Measurements from ENCODE around the gene NRXN2. TPM values are rescaled to one million over a fixed set of nuclear protein-coding genes. Genes with fewer than 3 reads are reported as not detected.

Gene NRXN2
- total and polyA plus RNA-seq, 5 donors from 2014 or later, result 0.42 TPM; not detected in 4

GRCh38 chr11:64752175-64752970, 29.4 kb upstream of the NRXN2 start:
- H3K36me3 Mint-ChIP-seq, result peaks cover 18% of the 10 kb centered on the region
- H3K27ac ChIP-seq (ENCODE audit: insufficient read depth, low read length, poor library complexity, severe bottlenecking), result no peak overlapping the region
- H3K27me3 ChIP-seq (ENCODE audit: control insufficient read depth, insufficient read depth, low read length), result no peaks in the 10 kb centered on the region
- H3K27ac Mint-ChIP-seq, result peak overlapping the region in 1 of 3 donors; percentile 55
- DNase-seq (no peak), ATAC-seq (ENCODE audit: low read depth in 2 of 2) (no peak)
- H3K27me3 Mint-ChIP-seq, result no peaks in the 10 kb centered on the region
- H3K36me3 ChIP-seq (ENCODE audit: control insufficient read depth, insufficient read depth, low read length), result peaks cover 9% of the 10 kb centered on the region
- H3K4me3 ChIP-seq (ENCODE audit: low read depth, low read length), result no peak overlapping the region
- peaks cover 10% of the 10 kb centered on the region for H3K4me1 ChIP-seq (ENCODE audit: control insufficient read depth, insufficient read depth, low read length, poor library complexity, severe bottlenecking)
- H3K4me3 Mint-ChIP-seq, result no peak overlapping the region
- no peaks in the 10 kb centered on the region for H3K9me3 ChIP-seq (ENCODE audit: control insufficient read depth in 2 of 2, low read length in 2 of 2)
- peaks cover 0 to 1% (median 0%) of the 10 kb centered on the region in 7 donors for H3K9me3 Mint-ChIP-seq
- peaks cover 5 to 46% (median 10%) of the 10 kb centered on the region in 4 donors for H3K4me1 Mint-ChIP-seq

DNA sequence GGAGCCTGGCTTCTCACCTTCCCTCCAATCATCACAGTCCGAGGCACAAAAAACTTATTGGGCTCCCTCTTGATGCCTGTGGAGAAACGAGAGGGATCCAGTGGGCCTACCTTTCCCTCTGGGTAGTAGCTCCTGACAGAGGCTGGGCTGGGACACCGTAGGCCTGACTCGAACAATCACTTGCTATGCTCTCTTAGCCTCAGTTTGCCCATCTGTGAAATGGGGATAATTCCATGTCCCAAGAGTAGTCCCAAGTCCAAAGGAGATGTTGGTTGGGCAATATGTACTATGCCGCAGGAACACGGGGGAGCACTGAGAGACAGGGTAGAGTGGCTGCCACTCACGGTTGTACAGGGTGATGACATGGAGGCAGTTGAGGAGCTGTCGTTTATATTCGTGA, 28.6 kb upstream of the NRXN2 start:
- no peak overlapping the region for H3K27ac ChIP-seq (ENCODE audit: insufficient read depth, low read length, poor library complexity, severe bottlenecking)
- peaks cover 5 to 49% (median 11%) of the 10 kb centered on the region in 4 donors for H3K4me1 Mint-ChIP-seq
- no peaks in the 10 kb centered on the region for H3K9me3 ChIP-seq (ENCODE audit: control insufficient read depth in 2 of 2, low read length in 2 of 2)
- DNase-seq (no peak), ATAC-seq (ENCODE audit: low read depth in 2 of 2) (no peak)
- peaks cover 16% of the 10 kb centered on the region for H3K36me3 Mint-ChIP-seq
- H3K4me3 ChIP-seq (ENCODE audit: low read depth, low read length), result no peak overlapping the region
- no peaks in the 10 kb centered on the region for H3K27me3 Mint-ChIP-seq
- H3K4me3 Mint-ChIP-seq, result peak overlapping the region in 1 of 4 donors; percentile 69
- no peaks in the 10 kb centered on the region for H3K27me3 ChIP-seq (ENCODE audit: control insufficient read depth, insufficient read depth, low read length)
- H3K36me3 ChIP-seq (ENCODE audit: control insufficient read depth, insufficient read depth, low read length), result peaks cover 9% of the 10 kb centered on the region
- peaks cover 0 to 1% (median 0%) of the 10 kb centered on the region in 7 donors for H3K9me3 Mint-ChIP-seq
- peak overlapping the region in 2 of 3 donors; percentile 5 to 42 for H3K27ac Mint-ChIP-seq
- peaks cover 10% of the 10 kb centered on the region for H3K4me1 ChIP-seq (ENCODE audit: control insufficient read depth, insufficient read depth, low read length, poor library complexity, severe bottlenecking)

- peaks cover 16% of the 10 kb centered on the region for H3K36me3 Mint-ChIP-seq
- no peak for DNase-seq
- no peak for ATAC-seq (ENCODE audit: low read depth in 2 of 2)
- H3K9me3 ChIP-seq (ENCODE audit: control insufficient read depth in 2 of 2, low read length in 2 of 2), result no peaks in the 10 kb centered on the region
- H3K27ac Mint-ChIP-seq, result peak overlapping the region; percentile 80 to 86 (median 83)
- H3K4me1 Mint-ChIP-seq, result peaks cover 5 to 54% (median 14%) of the 10 kb centered on the region in 4 donors
- H3K27ac ChIP-seq (ENCODE audit: insufficient read depth, low read length, poor library complexity, severe bottlenecking), result no peak overlapping the region
- H3K27me3 Mint-ChIP-seq, result no peaks in the 10 kb centered on the region
- H3K9me3 Mint-ChIP-seq, result peaks cover 0 to 1% (median 0%) of the 10 kb centered on the region in 7 donors
- peaks cover 14% of the 10 kb centered on the region for H3K4me1 ChIP-seq (ENCODE audit: control insufficient read depth, insufficient read depth, low read length, poor library complexity, severe bottlenecking)
- no peaks in the 10 kb centered on the region for H3K27me3 ChIP-seq (ENCODE audit: control insufficient read depth, insufficient read depth, low read length)
- peak overlapping the region in 1 of 4 donors; percentile 69 for H3K4me3 Mint-ChIP-seq
- no peak overlapping the region for H3K4me3 ChIP-seq (ENCODE audit: low read depth, low read length)
- H3K36me3 ChIP-seq (ENCODE audit: control insufficient read depth, insufficient read depth, low read length), result peaks cover 9% of the 10 kb centered on the region
Observed at GRCh38 chr11:64751136-64751535, 28.1 kb upstream of the NRXN2 start.

DNA sequence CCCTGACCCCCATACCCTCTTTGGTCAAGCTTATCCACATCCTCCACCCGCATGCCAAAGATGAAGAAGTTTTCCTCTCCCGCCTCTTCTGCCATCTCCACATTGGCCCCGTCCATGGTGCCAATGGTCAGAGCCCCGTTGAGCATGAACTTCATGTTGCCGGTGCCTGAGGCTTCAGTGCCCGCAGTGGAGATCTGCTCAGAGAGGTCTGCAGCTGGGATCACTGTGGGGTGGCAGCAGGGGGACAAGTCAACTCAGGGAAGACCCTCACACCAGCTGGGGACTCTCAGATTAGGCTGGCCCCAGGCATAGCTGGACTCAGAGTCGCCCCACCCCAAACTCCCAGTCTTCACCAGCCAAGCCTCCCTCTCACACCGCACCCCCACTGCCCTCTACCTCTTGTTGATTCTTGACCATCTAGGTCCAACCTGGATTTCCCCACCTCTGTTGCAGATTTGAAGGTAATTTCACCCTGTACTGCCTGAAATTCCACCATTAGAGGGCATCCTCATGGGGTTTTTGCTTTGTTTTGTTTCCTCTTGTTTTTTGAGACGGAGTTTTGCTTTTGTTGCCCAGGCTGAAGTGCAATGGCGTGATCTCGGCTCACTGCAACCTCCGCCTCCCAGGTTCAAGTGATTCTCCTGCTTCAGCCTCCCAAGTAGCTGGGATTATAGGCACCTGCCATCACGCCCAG, 27.5 kb upstream of the NRXN2 start:
- Histone ChIP-seq H3K9me3 (ENCODE audit: control insufficient read depth in 2 of 2, low read length in 2 of 2) (no peaks in the 10 kb centered on the region), H3K36me3 (ENCODE audit: control insufficient read depth, insufficient read depth, low read length) (peaks cover 9% of the 10 kb centered on the region), H3K27ac (ENCODE audit: insufficient read depth, low read length, poor library complexity, severe bottlenecking) (no peak overlapping the region), H3K4me3 (ENCODE audit: low read depth, low read length) (no peak overlapping the region), H3K4me1 (ENCODE audit: control insufficient read depth, insufficient read depth, low read length, poor library complexity, severe bottlenecking) (peaks cover 18% of the 10 kb centered on the region), H3K27me3 (ENCODE audit: control insufficient read depth, insufficient read depth, low read length) (no peaks in the 10 kb centered on the region)
- H3K4me1 Mint-ChIP-seq, result peaks cover 5 to 54% (median 16%) of the 10 kb centered on the region in 4 donors
- DNase-seq (no peak), ATAC-seq (ENCODE audit: low read depth in 2 of 2) (no peak)
- peaks cover 16% of the 10 kb centered on the region for H3K36me3 Mint-ChIP-seq
- H3K27ac Mint-ChIP-seq, result peak overlapping the region; percentile 80 to 86 (median 83)
- peaks cover 1% of the 10 kb centered on the region for H3K27me3 Mint-ChIP-seq
- peaks cover 0 to 1% (median 0%) of the 10 kb centered on the region in 7 donors for H3K9me3 Mint-ChIP-seq
- H3K4me3 Mint-ChIP-seq, result peak overlapping the region in 1 of 4 donors; percentile 53

DNA sequence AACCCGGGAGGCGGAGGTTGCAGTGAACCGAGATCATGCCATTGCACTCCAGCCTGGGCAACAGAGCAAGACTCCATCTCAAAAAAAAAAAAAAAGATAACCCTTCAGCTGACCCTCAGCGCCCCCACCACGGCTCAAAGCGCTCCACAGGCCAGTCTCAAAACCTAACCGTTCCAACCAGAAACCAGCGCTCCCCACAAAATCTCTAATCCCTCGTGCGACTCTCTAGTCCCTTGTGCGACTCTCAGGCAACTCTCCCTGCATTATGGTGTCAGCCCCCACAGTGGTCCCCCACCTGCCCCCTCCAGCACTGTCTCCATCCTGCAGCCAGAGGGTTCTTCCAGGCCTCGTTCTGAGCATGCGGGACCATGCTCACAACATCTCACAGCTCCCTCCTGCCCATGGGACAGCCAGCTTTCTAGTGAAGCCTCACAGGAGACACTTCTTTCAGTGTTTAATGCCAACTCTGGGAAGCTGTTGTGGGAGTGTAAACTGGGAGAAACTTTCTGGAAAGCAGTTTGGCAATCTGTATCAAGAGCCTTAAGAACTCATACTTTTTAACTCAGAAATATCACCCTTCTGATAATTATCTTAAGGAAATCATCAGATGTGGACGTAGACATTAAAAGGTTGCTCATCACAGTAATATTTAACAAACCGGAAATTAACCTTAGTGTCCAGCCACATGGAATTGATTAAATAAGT, 25.1 kb upstream of the NRXN2 start:
- peak overlapping the region in 3 of 4 donors; percentile 48 to 81 (median 77) for H3K4me3 Mint-ChIP-seq
- H3K27ac Mint-ChIP-seq, result peak overlapping the region; percentile 17 to 91 (median 83)
- peaks cover 5 to 54% (median 25%) of the 10 kb centered on the region in 4 donors for H3K4me1 Mint-ChIP-seq
- Histone ChIP-seq H3K4me1 (ENCODE audit: control insufficient read depth, insufficient read depth, low read length, poor library complexity, severe bottlenecking) (peaks cover 35% of the 10 kb centered on the region), H3K27ac (ENCODE audit: insufficient read depth, low read length, poor library complexity, severe bottlenecking) (no peak overlapping the region), H3K9me3 (ENCODE audit: control insufficient read depth in 2 of 2, low read length in 2 of 2) (no peaks in the 10 kb centered on the region), H3K36me3 (ENCODE audit: control insufficient read depth, insufficient read depth, low read length) (peaks cover 9% of the 10 kb centered on the region), H3K27me3 (ENCODE audit: control insufficient read depth, insufficient read depth, low read length) (no peaks in the 10 kb centered on the region), H3K4me3 (ENCODE audit: low read depth, low read length) (no peak overlapping the region)
- H3K36me3 Mint-ChIP-seq, result peaks cover 20% of the 10 kb centered on the region
- H3K27me3 Mint-ChIP-seq, result peaks cover 5% of the 10 kb centered on the region
- peaks cover 0 to 1% (median 0%) of the 10 kb centered on the region in 7 donors for H3K9me3 Mint-ChIP-seq
- no peak for DNase-seq
- ATAC-seq (ENCODE audit: low read depth in 2 of 2), result no peak

DNA sequence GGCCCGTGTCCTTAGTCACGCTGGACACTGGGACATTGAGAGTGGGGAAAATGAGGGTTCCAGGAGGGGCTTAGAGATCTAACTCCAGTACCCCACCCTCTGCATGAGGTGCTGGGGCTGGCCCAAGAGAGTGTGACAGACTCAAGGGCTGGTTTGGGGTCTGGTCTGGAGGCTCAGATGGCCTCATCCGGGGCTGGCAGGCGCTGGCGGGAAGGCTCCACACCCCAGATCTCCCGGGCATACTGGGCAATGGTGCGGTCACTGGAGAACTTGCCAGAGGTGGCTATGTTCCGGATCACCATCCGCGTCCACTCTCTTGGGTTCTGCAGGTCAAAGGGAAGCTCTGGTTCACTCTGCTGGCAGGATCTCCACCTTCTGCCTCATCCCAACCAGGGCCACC, 23.5 kb upstream of the NRXN2 start:
- Histone ChIP-seq H3K27me3 (ENCODE audit: control insufficient read depth, insufficient read depth, low read length) (no peaks in the 10 kb centered on the region), H3K27ac (ENCODE audit: insufficient read depth, low read length, poor library complexity, severe bottlenecking) (peak overlapping the region; percentile 93), H3K36me3 (ENCODE audit: control insufficient read depth, insufficient read depth, low read length) (peaks cover 3% of the 10 kb centered on the region), H3K4me1 (ENCODE audit: control insufficient read depth, insufficient read depth, low read length, poor library complexity, severe bottlenecking) (peaks cover 50% of the 10 kb centered on the region), H3K9me3 (ENCODE audit: control insufficient read depth in 2 of 2, low read length in 2 of 2) (no peaks in the 10 kb centered on the region), H3K4me3 (ENCODE audit: low read depth, low read length) (no peak overlapping the region)
- Mint-ChIP-seq H3K4me1 (peaks cover 5 to 47% (median 27%) of the 10 kb centered on the region in 4 donors), H3K4me3 (peak overlapping the region; percentile 65 to 94 (median 76)), H3K27me3 (peaks cover 5% of the 10 kb centered on the region), H3K36me3 (peaks cover 9% of the 10 kb centered on the region), H3K9me3 (peaks cover 0 to 1% (median 0%) of the 10 kb centered on the region in 7 donors), H3K27ac (peak overlapping the region; percentile 43 to 99 (median 89))
- ATAC-seq (ENCODE audit: low read depth in 2 of 2) (no peak), DNase-seq (no peak)
